ENCODE data around the gene HMG20B. TPM values are rescaled to one million over a fixed set of nuclear protein-coding genes. Genes with fewer than 3 reads are reported as not detected.

The HMG20B gene
- total and polyA plus RNA-seq, 7 donors = 61.3 to 148 (median 105) TPM

DNA sequence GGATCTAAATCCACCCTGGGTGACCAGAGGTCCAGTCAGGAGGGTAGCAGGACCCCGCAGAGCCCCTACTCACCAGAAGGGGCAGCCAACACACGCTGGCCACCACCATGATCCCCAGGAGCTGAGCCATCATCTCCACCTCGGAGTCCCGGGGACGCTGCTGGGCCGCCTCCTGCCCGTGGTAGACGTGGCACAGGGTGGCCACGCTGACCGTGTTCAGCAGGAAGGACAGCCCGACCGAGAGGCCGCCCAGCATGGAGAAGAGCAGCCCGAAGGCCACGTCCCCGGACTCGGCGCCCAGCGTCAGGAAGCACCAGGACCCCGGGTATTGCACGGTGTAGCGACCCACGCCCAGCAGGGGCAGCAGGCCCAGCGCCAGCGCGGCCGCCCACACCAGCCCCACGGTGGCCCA is 27.0 kb downstream of the HMG20B start:
- no peak overlapping the region for H3K4me3 ChIP-seq
- H3K27ac ChIP-seq = no peak overlapping the region
- TF ChIP-seq POLR2A (IDR thresholded peaks at IDR 0.05) (no peak), EP300 (IDR thresholded peaks at IDR 0.05) (no peak), POLR2AphosphoS5 (IDR thresholded peaks at IDR 0.05) (no peak)
- TF ChIP-seq, protein P1, sequence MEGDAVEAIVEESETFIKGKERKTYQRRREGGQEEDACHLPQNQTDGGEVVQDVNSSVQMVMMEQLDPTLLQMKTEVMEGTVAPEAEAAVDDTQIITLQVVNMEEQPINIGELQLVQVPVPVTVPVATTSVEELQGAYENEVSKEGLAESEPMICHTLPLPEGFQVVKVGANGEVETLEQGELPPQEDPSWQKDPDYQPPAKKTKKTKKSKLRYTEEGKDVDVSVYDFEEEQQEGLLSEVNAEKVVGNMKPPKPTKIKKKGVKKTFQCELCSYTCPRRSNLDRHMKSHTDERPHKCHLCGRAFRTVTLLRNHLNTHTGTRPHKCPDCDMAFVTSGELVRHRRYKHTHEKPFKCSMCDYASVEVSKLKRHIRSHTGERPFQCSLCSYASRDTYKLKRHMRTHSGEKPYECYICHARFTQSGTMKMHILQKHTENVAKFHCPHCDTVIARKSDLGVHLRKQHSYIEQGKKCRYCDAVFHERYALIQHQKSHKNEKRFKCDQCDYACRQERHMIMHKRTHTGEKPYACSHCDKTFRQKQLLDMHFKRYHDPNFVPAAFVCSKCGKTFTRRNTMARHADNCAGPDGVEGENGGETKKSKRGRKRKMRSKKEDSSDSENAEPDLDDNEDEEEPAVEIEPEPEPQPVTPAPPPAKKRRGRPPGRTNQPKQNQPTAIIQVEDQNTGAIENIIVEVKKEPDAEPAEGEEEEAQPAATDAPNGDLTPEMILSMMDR (IDR thresholded peaks at IDR 0.05) = no peak
- intact Hi-C loops (cut with DNase I) = no loop called here
- H3K36me3 ChIP-seq = no peaks in the 10 kb centered on the region
- peaks cover 0 to 5% (median 0%) of the 10 kb centered on the region in 4 donors for H3K4me1 ChIP-seq
- 92 to 94% methylated on average over 28 of the region's 28 CpGs for WGBS, 2 donors
- no peaks in the 10 kb centered on the region for H3K27me3 ChIP-seq
- DNase-seq = no peak
- no peaks in the 10 kb centered on the region for H3K9me3 ChIP-seq

DNA sequence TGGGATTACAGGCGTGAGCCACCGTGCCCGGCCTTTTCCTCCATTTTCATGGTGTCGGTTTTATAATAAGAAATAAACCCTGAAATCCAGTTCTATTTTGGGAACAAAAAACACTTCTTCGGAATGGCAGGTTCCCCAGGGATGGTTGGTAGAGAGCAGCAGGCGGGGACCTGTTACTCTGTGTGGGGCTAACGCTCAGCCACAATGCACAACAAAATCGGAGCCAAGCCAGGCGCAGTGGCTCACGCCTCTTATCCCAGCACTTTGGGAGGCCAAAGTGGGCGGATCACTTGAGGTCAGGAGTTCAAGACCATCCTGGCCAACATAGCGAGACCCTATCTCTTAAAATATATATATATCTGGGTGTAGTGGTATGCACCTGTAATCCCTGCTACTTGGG is 28.3 kb downstream of the HMG20B start:
- TF ChIP-seq POLR2AphosphoS5 (IDR thresholded peaks at IDR 0.05) (no peak), EP300 (IDR thresholded peaks at IDR 0.05) (no peak), POLR2A (IDR thresholded peaks at IDR 0.05) (no peak)
- TF ChIP-seq, protein P1 (IDR thresholded peaks at IDR 0.05) = no peak
- no peak overlapping the region for H3K4me3 ChIP-seq
- 83 to 90% methylated on average over 12 of the region's 12 CpGs for WGBS, 2 donors
- H3K27ac ChIP-seq = no peak overlapping the region
- intact Hi-C loops (cut with DNase I) = no loop called here
- H3K36me3 ChIP-seq = no peaks in the 10 kb centered on the region
- H3K9me3 ChIP-seq = no peaks in the 10 kb centered on the region
- H3K4me1 ChIP-seq = peaks cover 0 to 11% (median 4%) of the 10 kb centered on the region in 4 donors
- H3K27me3 ChIP-seq = no peaks in the 10 kb centered on the region
- DNase-seq = no peak

DNA sequence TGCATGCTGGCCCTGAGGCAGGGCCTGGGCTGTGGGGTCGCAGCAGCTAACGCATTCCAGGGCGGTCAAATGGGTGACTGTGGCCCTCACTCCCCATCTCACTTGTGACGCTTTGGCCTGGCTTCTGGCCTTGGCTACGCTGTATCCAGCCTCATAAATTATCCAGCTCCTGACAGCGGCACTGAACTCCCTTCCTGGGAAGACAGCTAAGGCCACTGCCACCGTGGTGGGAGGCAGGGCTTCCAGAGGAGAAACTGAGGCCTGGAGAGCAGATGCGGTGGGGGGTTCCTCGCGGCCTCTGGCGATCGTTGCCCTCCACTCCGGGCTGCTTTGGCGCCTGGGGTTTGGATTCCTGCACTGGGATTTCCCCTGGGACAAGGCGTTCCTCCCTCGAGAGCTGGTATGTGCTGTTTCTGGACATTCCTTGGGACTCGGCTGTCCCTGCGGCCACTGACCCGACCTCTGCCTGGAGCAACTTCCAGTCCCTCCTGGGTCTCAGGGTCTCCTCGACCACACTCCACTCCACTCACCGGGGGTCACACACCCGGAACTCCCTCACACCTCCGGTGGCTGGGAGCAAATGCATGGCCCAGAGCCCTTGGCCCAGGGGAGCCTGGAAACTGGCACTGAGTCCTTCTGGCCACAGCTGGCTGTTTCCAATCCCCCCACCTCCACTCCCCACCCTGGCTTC is 30.5 kb downstream of the HMG20B start:
- no peak for DNase-seq
- Histone ChIP-seq H3K27ac (peak overlapping the region; percentile 14 to 72 (median 25)), H3K36me3 (no peaks in the 10 kb centered on the region)

DNA sequence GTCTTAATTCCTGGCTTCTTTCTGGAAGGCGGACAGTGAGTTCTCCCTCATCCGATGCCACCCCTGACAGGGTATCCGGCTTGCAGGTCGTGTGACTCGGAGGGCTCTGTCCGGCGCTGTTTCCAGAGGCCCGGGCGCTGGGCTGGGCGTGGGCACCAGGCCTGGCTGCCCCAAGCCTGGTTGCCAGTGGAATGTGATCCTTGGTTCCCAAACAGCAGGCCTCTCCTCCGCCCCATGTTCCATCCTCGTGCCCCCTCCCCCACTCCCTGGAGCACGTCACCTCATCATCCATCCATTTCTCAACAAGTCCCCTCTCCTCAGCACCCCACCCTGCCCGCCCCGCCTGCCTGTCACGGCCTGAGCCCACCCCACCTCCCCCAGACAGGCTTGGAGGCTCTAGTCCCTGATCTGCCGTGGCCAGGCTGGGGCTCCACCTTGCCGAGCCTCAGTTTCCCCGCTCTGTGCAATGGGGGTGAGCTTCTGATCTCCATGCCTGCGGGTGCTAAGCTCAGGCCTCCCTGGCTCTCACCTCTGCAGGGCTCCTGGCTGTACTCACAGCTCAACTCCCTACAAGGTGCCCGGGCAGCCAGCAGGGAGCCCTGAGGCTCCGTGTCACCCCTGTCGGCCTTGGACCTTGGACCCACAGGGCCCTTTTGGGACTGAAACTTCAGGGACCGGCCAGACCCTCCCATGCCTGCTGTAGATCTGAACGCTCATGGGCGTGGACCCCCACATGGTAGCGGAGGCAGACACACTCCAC is 31.7 kb downstream of the HMG20B start:
- intact Hi-C loops (cut with DNase I) = no loop called here
- 67 to 70% methylated on average over 27 of the region's 27 CpGs for WGBS, 2 donors
- TF ChIP-seq, protein P1 (IDR thresholded peaks at IDR 0.05) = no peak
- TF ChIP-seq POLR2A (IDR thresholded peaks at IDR 0.05) (no peak), EP300 (IDR thresholded peaks at IDR 0.05) (no peak), POLR2AphosphoS5 (IDR thresholded peaks at IDR 0.05) (no peak)
- no peaks in the 10 kb centered on the region for H3K27me3 ChIP-seq
- H3K4me3 ChIP-seq = no peak overlapping the region
- DNase-seq = no peak
- H3K4me1 ChIP-seq = peaks cover 0 to 45% (median 34%) of the 10 kb centered on the region in 4 donors
- H3K9me3 ChIP-seq = no peaks in the 10 kb centered on the region
- peak overlapping the region in 2 of 4 donors; percentile 14 to 72 for H3K27ac ChIP-seq
- H3K36me3 ChIP-seq = no peaks in the 10 kb centered on the region

More for the DNA sequence above, 30.5 kb downstream of the HMG20B start:
- H3K27me3 ChIP-seq = no peaks in the 10 kb centered on the region
- 68 to 81% methylated on average over 23 of the region's 23 CpGs for WGBS, 2 donors
- TF ChIP-seq EP300 (IDR thresholded peaks at IDR 0.05) (no peak), POLR2AphosphoS5 (IDR thresholded peaks at IDR 0.05) (no peak), POLR2A (IDR thresholded peaks at IDR 0.05) (no peak)
- TF ChIP-seq, protein P1 (IDR thresholded peaks at IDR 0.05) = no peak
- intact Hi-C loops (cut with DNase I) = no loop called here
- H3K9me3 ChIP-seq = no peaks in the 10 kb centered on the region
- no peak overlapping the region for H3K4me3 ChIP-seq
- H3K4me1 ChIP-seq = peaks cover 0 to 33% (median 27%) of the 10 kb centered on the region in 4 donors
